Bone marrow (tissue), 2 donors: ENCODE results near the gene AOX1.
"Not testable (repeated sequence)": the region's sequence is repeated elsewhere in the genome, so short reads cannot be mapped to it uniquely, and the experiment has no call there.

Experiments
- DNase-seq, 2 donors: peaks; one replicate each; lab custom pipeline; 2025; lab: John Stamatoyannopoulos, UW

AOX1 gene

GRCh38 chr2:200627110-200627770 is 41.4 kb downstream of the AOX1 start:
- no peak for DNase-seq

- DNase-seq: not testable (repeated sequence)
Observed at GRCh38 chr2:200628461-200628860, 42.6 kb downstream of the AOX1 start.

- DNase-seq: no peak
Observed at GRCh38 chr2:200631287-200631686, 45.5 kb downstream of the AOX1 start.

- no peak for DNase-seq
Observed at GRCh38 chr2:200634231-200634964, 48.6 kb downstream of the AOX1 start.

- DNase-seq: peak in 1 of 2 donors; percentile 41
Observed at GRCh38 chr2:200635251-200635650, 49.4 kb downstream of the AOX1 start.

- no peak for DNase-seq
Observed at GRCh38 chr2:200637901-200638300, 52.1 kb downstream of the AOX1 start.

GRCh38 chr2:200640176-200640575 is 54.4 kb downstream of the AOX1 start:
- DNase-seq: no peak

- no peak for DNase-seq
Observed at GRCh38 chr2:200640901-200641300, 55.1 kb downstream of the AOX1 start.

GRCh38 chr2:200648518-200649281 is 62.9 kb downstream of the AOX1 start:
- DNase-seq: not testable (repeated sequence)

GRCh38 chr2:200649724-200650123 is 63.9 kb downstream of the AOX1 start:
- DNase-seq: no peak

GRCh38 chr2:200650195-200650594 is 64.4 kb downstream of the AOX1 start:
- DNase-seq: no peak

GRCh38 chr2:200652158-200652557 is 66.3 kb downstream of the AOX1 start:
- DNase-seq: no peak

GRCh38 chr2:200653021-200653420 is 67.2 kb downstream of the AOX1 start:
- no peak for DNase-seq

GRCh38 chr2:200654823-200655222 is 69.0 kb downstream of the AOX1 start:
- DNase-seq: no peak

- no peak for DNase-seq
Observed at GRCh38 chr2:200655918-200656580, 70.2 kb downstream of the AOX1 start.

- no peak for DNase-seq
Observed at GRCh38 chr2:200658278-200658864, 72.6 kb downstream of the AOX1 start.

GRCh38 chr2:200659410-200659809 is 73.6 kb downstream of the AOX1 start:
- DNase-seq: no peak

GRCh38 chr2:200661477-200661876 is 75.7 kb downstream of the AOX1 start:
- DNase-seq: no peak

- no peak for DNase-seq
Observed at GRCh38 chr2:200662727-200663126, 76.9 kb downstream of the AOX1 start.

- DNase-seq: no peak
Observed at GRCh38 chr2:200664770-200665494, 79.1 kb downstream of the AOX1 start.
